ENCODE measurements around the gene SAMD4A.

Gene SAMD4A

GRCh38 chr14:54567224-54567638, 303 bp downstream of the SAMD4A start:
- peak; percentile 46 for DNase-seq

DNA sequence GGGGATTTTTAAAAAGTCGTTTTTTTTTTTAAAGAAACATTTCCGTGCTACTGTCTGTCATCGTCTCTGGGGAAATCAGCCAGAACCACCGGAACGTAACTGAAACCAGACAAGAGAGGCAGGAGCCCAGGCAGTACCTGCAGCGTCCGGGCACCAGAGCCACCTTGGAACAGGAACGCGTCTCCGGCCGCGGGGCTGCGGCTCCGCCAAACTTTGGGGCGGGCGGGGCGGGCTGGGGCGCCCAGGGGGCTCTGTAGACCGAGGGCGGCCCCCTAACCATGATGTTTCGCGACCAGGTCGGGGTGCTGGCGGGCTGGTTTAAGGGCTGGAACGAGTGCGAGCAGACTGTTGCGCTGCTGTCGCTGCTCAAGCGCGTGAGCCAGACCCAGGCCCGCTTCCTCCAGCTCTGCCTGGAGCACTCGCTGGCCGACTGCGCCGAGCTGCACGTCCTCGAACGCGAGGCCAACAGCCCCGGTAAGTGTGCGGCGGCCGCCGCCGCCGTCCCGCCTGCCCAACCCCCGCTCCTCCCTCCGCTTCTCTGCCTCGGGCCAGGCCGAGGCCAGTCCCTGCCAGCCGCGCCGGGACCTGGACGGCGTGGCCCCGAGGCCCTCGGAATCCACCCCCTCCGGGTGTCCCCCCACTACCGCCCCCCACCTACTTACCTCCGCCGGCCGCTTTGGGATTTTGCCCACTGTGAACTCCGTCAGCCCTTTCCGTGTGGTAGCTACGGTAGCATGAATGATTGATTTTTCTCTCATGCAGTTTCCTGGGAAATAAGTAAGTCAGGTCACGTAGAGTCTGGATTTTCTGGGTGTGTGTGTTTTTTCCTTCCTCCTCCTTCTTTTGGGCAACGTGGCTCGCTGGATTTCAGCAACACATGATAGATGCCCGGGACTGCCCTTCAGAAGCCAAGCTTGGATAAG, 972 bp downstream of the SAMD4A start:
- peak; percentile 69 for DNase-seq

DNA sequence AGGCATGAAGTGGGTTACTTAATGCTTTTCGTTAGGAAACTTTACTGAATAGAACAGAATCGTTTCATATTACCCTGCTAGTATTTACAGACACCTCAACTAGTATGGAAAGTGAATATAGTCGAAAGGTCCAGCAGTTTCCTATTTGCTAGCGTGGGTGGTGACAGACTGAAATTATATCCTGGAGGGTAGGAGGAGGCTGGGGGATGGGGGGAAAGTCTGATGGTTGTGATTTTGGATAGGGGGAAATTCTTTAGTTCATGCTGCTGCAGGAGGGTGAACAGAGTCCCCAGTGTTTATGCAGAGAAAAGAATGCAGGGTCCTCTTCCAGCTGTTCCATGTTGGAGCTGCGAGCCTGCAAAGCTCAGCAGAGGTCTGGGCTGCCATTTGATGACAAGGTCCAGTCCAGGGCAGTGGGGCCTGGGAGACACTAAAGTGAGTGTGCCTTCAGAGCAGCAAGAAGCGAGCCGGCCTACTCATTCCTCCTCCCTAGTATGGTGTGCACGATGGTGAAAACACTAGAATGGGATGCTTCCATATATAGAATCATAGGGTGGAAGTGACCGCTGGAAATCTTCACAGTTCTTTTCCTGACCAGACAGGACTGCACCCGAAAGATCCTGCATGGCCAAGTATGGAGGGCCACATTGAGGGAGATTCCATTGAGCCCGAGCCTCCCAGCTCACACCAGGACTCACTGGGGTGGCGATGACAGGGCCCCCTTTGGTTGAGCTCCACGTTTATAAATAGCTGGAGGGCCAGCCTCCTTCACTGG, 2.1 kb downstream of the SAMD4A start:
- DNase-seq, result no peak

DNA sequence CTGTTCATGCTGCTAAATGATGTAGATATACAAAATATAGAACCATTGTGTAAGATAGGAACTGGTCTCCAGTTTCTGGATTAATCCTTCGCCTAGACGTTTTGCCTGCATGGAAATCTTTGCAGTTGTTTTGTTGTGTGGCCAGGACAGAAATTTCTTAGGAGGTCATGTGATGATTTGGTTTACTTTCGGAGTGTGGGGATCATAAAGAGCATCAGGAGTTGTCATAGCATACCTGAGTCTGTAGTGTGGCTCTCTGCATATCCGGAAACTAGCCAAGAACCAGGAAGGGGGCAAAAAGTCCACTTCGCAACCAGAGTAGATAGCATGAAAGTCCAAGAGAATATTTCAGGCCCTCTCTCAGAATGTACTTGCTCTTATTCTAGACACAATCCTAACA, 3.1 kb downstream of the SAMD4A start:
- no peak for DNase-seq

- no peak for DNase-seq
These were observed 3.9 kb downstream of the SAMD4A start for GRCh38 chr14:54570631-54571415.

DNA sequence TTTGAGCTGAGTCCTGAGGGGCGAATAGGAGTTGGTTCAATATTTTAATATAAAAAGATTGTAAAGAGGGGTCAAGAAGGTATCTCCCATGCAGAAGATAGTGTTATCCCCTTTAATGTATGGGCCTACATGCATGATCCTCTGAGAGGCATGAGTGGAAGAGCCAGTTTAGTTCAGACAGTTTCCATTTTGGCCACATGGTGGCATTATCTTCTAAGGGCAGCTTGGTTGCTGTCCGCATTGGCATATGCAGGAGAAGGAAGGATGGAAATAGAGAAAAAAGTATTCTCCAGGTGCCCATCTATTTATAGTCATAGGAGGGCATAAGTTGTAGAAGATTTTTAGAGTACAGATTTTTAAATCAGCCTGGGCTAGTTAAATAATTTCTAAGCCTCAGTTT, 5.4 kb downstream of the SAMD4A start:
- DNase-seq, result no peak

GRCh38 chr14:54574528-54574927, 7.6 kb downstream of the SAMD4A start:
- DNase-seq, result no peak

- no peak for DNase-seq
These were observed 10.6 kb downstream of the SAMD4A start for GRCh38 chr14:54577494-54577893.

GRCh38 chr14:54577977-54578376, 11.0 kb downstream of the SAMD4A start:
- no peak for DNase-seq

DNA sequence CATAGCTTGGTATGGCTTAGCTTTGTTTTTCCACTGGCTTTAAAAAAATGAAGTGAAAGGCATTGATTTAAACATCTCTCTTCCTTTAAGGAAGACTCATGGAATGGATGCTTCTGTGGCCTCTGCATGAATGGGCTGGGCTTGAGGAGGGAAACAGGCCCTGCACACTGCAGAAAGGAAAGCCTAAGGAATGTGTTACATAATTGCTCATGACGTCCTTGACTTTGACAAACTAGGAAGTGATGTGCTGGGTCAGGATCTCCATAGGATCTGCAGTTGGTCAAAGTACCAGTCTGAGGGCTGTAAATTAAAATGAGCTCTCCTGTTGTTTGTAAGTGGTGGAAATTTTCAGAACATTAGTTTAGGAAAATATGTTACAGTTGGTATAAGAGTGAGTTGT, 12.7 kb downstream of the SAMD4A start:
- DNase-seq, result no peak

DNA sequence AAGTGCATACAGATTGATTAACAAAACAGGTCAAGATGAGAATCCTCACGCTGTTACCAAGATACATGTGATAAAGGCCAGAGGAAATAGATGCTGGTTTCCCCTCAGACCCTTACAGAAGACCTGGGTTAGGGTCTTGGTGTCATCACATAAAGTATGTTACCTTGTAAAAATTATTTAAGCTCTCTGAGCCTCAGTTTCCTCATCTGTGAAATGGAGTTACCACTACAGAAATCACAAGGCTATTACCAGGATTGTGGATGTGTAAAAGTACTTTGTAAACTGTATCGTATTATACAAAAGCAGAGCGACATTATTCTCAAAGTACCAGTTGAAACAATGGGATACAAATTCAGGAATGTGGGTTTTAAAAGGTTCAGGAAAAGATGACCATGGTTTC, 14.0 kb downstream of the SAMD4A start:
- DNase-seq, result no peak

DNA sequence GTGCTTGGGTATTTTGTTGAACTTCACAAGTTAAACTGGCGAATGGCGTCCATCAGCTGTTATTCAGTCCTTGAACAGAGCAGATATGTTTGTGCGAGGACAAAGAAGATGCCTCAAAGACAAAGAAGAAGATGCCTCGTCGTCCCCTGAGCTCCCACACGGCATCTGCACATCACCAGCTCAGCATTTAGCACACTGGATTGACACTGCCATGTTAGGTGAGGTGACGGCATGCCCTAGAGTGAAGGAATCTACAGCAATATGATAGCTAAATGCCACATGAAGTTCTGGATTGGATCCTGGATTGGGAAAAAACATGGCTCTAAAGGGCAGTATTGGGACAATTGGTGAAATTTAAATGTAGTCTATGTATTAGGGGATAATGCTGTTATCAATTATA, 15.4 kb downstream of the SAMD4A start:
- DNase-seq, result no peak

- DNase-seq, result no peak
These were observed 17.2 kb downstream of the SAMD4A start for GRCh38 chr14:54584097-54584496.

DNA sequence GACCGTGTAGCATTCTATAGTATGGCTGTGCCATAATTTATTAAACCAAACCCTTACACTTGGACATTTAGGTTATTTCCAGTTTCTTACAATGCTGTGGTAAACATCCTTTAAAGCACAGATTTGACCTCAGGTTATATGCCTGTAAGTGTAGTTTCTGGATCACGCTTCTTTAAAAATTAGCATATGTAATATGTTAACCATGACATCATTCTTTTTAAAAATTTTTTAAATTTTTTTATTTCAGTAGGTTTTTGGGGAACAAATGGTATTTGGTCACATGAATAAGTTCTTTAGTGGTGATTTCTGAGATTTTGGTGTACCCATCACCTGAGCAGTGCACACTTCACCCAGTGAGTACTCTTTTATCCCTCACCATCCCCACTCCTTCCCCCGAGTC, 18.3 kb downstream of the SAMD4A start:
- no peak for DNase-seq

DNA sequence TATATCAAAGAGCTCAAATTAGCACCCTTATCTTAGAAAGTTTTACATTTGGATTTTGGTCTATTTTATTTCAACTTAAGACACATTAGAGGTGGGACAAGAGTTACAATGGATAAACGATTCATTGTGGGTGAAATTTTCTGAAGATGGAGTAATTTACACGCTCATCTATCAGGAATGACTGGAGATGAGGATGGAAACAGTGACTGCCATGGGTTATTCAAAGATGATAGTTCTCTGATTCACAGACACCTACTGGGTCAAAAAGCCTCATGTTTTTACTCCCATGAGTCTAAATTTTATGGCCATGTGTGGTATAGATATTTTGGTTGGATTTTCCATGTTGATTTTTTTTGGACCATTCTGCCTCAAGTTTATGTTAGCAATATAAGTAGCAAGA, 22.1 kb downstream of the SAMD4A start:
- no peak for DNase-seq

DNA sequence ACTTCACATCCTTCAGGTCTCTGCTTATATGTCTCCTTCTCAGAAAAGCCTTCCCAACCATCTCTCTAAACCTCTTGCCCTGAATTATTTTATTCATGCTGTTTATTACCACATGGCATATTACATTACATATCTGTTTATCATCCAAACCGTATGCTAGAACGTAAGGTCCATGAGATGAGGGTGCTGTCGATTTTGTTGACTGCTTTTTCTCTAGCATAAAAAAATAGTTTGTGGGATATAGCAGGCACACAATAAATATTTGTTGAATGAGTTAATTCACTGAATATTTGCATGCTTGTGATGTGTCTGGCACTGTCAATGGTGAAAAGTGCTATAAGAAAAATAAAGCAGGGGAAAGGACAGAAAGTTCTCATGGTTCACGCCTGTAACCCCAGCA, 22.9 kb downstream of the SAMD4A start:
- DNase-seq, result no peak

- no peak for DNase-seq
These were observed 23.6 kb downstream of the SAMD4A start for GRCh38 chr14:54590481-54590880.

DNA sequence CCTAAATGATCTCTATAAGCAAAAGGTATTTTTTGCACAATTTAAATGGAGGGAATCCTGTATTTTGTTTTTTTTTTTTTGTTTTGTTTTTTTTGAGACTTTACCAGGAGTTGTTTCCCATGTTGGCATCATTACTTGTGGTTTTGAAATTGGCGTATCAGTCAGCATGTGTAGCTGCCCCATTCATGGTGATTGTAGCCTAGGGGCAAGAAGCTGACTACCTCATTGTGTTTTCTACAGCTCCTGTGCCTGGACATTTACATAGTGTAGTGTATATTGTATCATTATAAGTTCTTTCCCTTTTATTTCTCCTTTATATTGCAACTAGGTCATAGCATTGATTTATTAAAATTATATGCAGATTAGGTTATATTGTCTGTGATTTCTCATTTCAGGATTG, 24.5 kb downstream of the SAMD4A start:
- no peak for DNase-seq

DNA sequence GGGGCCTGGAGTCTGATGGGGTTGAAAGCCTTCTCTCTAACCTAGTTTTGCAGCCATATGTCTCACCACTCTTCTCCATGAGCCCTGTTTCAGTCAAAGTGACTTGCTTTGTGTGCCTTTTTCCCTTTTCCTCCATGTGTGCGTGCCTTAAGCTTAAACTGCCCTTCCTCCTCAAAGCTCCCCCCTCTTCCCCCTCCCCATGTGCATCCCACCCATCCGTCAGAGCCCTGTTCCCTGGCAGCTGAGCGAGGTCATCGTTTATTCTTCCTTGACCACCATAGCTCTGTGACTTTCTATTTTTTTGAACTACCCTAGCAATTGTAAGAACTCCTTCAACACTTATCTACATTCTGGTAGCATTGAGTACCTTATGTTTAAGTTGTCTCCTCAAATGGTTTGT, 24.9 kb downstream of the SAMD4A start:
- no peak for DNase-seq

GRCh38 chr14:54593860-54594259, 26.9 kb downstream of the SAMD4A start:
- DNase-seq, result no peak

DNA sequence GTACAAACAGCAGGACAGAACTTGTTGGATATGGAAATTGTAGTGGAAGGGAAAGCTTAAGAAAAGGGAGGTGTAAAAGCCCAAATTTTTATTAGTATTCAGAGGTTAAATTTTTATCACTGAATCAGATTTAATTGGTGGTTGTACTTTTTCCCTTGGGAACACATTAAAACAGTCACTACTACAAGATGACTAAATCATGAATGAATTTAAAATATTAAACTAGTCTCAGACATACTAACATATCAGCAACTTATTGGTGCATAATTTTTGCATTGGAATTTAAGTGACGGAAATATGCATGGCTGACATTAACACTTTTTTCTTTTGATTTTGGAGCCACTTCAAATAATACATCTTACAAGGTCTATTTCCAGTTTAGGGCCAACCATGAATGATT, 27.6 kb downstream of the SAMD4A start:
- DNase-seq, result no peak

DNA sequence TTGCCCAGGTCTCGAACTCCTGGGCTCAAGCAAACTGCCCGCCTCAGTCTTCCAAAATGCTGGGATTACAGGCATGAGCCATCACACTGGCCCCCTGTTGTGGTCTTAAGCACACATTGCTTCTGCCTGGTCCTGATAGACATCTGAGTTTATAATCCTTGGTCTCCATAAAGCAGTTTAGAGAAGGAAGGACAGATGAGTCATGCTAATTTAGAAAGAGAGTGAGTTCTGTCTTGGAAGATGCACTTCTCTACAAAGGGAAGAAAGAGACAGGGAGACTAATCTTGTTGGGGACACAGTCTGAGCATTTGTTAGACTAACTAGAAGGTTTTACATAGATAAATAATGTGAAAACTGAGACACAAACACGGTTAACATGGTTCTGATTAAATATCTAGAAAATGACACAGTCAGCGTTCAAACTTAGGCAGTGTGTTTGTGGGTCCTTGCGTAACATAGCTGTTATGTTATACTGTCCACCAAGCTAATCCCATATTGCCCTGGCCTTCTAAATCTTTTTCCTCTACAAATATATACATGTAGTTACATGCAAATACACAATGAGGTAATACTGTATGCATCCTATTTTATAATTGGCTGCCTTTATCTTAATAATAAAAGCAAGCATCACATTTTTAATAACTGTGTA, 31.0 kb downstream of the SAMD4A start:
- no peak for DNase-seq
